HepG2 (cell line): ENCODE data around the gene GRK5. TPM values are rescaled to one million over a fixed set of nuclear protein-coding genes. Genes with fewer than 3 reads are reported as not detected.

Experiments
- ATF1 ChIP-seq: IDR thresholded peaks from 2 replicates; pipeline ENCODE4 v1.6.1; 2016; ENCODE audit warnings: mild to moderate bottlenecking, control low read depth
- BCL6 ChIP-seq: IDR thresholded peaks from 2 replicates; pipeline ENCODE4 v1.6.1; 2016; ENCODE audit warnings: missing genetic modification reagents, missing compliant biosample characterization
- CC2D1A ChIP-seq: sonication (generic); formaldehyde crosslinking; IDR thresholded peaks from 2 replicates; pipeline ENCODE4 v1.8.1; 2023; ENCODE audit warnings: mild to moderate bottlenecking, missing genetic modification reagents
- FIP1L1 ChIP-seq: fragments of 200-400 bp; formaldehyde crosslinking; IDR thresholded peaks from 2 replicates; pipeline ENCODE4 v1.6.1; 2018; ENCODE audit warnings: low read depth, mild to moderate bottlenecking, low read length, moderate library complexity, borderline replicate concordance; ENCODE audit not compliant: insufficient read depth
- FOXM1 ChIP-seq: sonication (generic); formaldehyde crosslinking; IDR thresholded peaks from 2 replicates; pipeline ENCODE4 v1.5.0; 2020; ENCODE audit warnings: missing genetic modification reagents
- GABPA ChIP-seq, 2 experiments: IDR thresholded peaks; 2 replicates each; pipeline ENCODE4 v1.6.1; 2011 to 2016; ENCODE audit warnings: low read depth in 2 of 2, low read length in 1 of 2, missing biosample characterization in 1 of 2, missing genetic modification characterization in 1 of 2
- HNF4A ChIP-seq: sonication (generic); formaldehyde crosslinking; IDR thresholded peaks from 2 replicates; pipeline ENCODE4 v1.4.0; 2020; ENCODE audit warnings: missing genetic modification reagents
- KLF13 ChIP-seq: sonication (generic); formaldehyde crosslinking; IDR thresholded peaks from 2 replicates; pipeline ENCODE4 v1.4.0; 2020; ENCODE audit warnings: mild to moderate bottlenecking, missing genetic modification reagents
- MAF1 ChIP-seq: sonication (generic); formaldehyde crosslinking; IDR thresholded peaks from 2 replicates; pipeline ENCODE4 v1.5.0; 2020; ENCODE audit warnings: missing genetic modification reagents, borderline replicate concordance
- RARA ChIP-seq: IDR thresholded peaks from 2 replicates; pipeline ENCODE4 v1.6.1; 2016; ENCODE audit warnings: missing genetic modification reagents, missing compliant biosample characterization
- SALL2 ChIP-seq: sonication (generic); formaldehyde crosslinking; IDR thresholded peaks from 2 replicates; pipeline ENCODE4 v1.8.1; 2023; ENCODE audit warnings: mild to moderate bottlenecking, missing genetic modification reagents, inconsistent platforms
- ZBTB14 ChIP-seq: sonication (generic); formaldehyde crosslinking; IDR thresholded peaks from 2 replicates; pipeline ENCODE4 v1.4.0; 2020; ENCODE audit warnings: missing genetic modification reagents
- ZMAT3 ChIP-seq: sonication (generic); formaldehyde crosslinking; conservative IDR thresholded peaks from 2 replicates; pipeline ENCODE4 v1.7.0; 2021; ENCODE audit warnings: missing genetic modification reagents
- ZNF235 ChIP-seq: sonication (generic); formaldehyde crosslinking; IDR thresholded peaks from 2 replicates; pipeline ENCODE4 v1.8.1; 2023; ENCODE audit warnings: mild to moderate bottlenecking, missing genetic modification reagents, borderline replicate concordance
- ZNF367 ChIP-seq: sonication (generic); formaldehyde crosslinking; IDR thresholded peaks from 2 replicates; pipeline ENCODE4 v1.4.0; 2020; ENCODE audit warnings: missing genetic modification reagents, borderline replicate concordance
- ZNF414 ChIP-seq: sonication (generic); formaldehyde crosslinking; IDR thresholded peaks from 2 replicates; pipeline ENCODE4 v1.5.0; 2020; ENCODE audit warnings: missing genetic modification reagents
- ZNF772 ChIP-seq: sonication (generic); formaldehyde crosslinking; IDR thresholded peaks from 2 replicates; pipeline ENCODE4 v1.5.0; 2020; ENCODE audit warnings: mild to moderate bottlenecking, missing genetic modification reagents
- ZNF777 ChIP-seq: sonication (generic); formaldehyde crosslinking; IDR thresholded peaks from 2 replicates; pipeline ENCODE4 v1.4.0; 2020; ENCODE audit warnings: missing genetic modification reagents
- ZSCAN21 ChIP-seq: sonication (generic); formaldehyde crosslinking; IDR thresholded peaks from 2 replicates; pipeline ENCODE4 v1.8.0; 2022; ENCODE audit warnings: mild to moderate bottlenecking, missing genetic modification reagents, moderate library complexity, borderline replicate concordance
- polyA plus RNA-seq, 8 experiments: library from polyadenylated mRNA; depleted of rRNA in 3 of 8; stranded (reverse) in 7 of 8; unstranded in 1 of 8; fragments of >200 nt; fragmentation: Illumina TruSeq in 4 of 8; extraction: Trizol in 4 of 8; gene quantifications; 2 replicates each; pipeline versions ENCODE4 v1.2.1 to v1.2.3, GENCODE V29; 2011 to 2016; ENCODE audit warnings: low read depth in 4 of 8, missing spikeins in 1 of 8, mixed read lengths in 1 of 8; ENCODE audit not compliant: insufficient read depth in 1 of 8
- total RNA-seq, 5 experiments: library from RNA; depleted of rRNA; stranded (reverse); fragments of >200 nt; fragmentation: Illumina TruSeq; extraction: Trizol; gene quantifications; 2 replicates each; pipeline ENCODE4 v1.2.3, GENCODE V29; 2016; ENCODE audit warnings: low read depth in 1 of 5
- TF ChIP-seq, protein P1 (sequence below): conservative IDR thresholded peaks from 2 replicates; pipeline ENCODE4 v1.6.1; 2018; ENCODE audit warnings: missing genetic modification reagents
- TF ChIP-seq, protein P2 (sequence below): sonication (generic); formaldehyde crosslinking; IDR thresholded peaks from 2 replicates; pipeline ENCODE4 v1.8.1; 2022; ENCODE audit warnings: low read depth, mild to moderate bottlenecking, missing genetic modification reagents
- TF ChIP-seq, protein P3 (sequence below): sonication (generic); formaldehyde crosslinking; IDR thresholded peaks from 2 replicates; pipeline ENCODE4 v1.5.0; 2020; ENCODE audit warnings: missing genetic modification reagents
- TF ChIP-seq, protein P4 (sequence below): sonication (generic); formaldehyde crosslinking; IDR thresholded peaks from 2 replicates; pipeline ENCODE4 v1.5.0; 2020; ENCODE audit warnings: missing genetic modification reagents, mild to moderate bottlenecking, borderline replicate concordance

Gene GRK5
- total and polyA plus RNA-seq, 2 of the 13 experiments (the other 11 are each of a cell fraction or from before 2014, with no cell fraction given), result 10.4 to 12.6 TPM

DNA sequence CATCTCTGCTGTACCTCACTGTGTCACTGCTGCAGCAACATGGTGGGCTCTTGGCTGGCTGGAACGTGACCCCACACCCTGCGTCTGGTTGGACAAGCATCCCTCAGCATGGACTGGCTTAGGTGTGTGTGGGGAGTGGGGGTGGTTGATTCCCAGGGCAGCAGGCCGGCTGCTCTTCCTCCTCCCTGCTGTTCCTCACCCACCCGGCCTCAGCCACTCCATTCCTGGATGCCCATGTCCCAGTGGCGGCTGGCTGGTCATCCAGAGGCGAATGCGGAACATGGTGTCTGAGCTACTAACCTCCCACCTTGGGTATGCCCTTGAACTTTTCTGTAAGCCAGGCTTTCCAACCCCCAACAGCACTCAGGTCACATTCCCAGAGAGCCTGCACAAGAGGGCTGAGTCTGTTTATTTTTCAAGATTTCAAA, 81.2 kb downstream of the GRK5 start (continued):
- TF ChIP-seq ZNF414 (CRISPR knock-in tag) (no peak), BCL6 (peak; percentile 65), HNF4A (CRISPR knock-in tag) (0 out of 2 replicates have a peak, but pooled peaks have one; percentile 32), ZNF367 (no peak), MAF1 (CRISPR knock-in tag) (no peak), ZNF777 (CRISPR knock-in tag) (no peak), SALL2 (CRISPR knock-in tag) (no peak), ZSCAN21 (CRISPR knock-in tag) (no peak), GABPA (IDR thresholded peaks at IDR 0.05; ENCODE audit: low read depth, low read length) (no peak), GABPA (CRISPR knock-in tag; IDR thresholded peaks at IDR 0.05; ENCODE audit: low read depth) (no peak), ATF1 (CRISPR knock-in tag) (no peak), RARA (CRISPR knock-in tag) (peak; percentile 82), ZMAT3 (CRISPR knock-in tag) (no peak), ZBTB14 (CRISPR knock-in tag) (no peak), FIP1L1 (no peak), ZNF772 (CRISPR knock-in tag) (no peak), FOXM1 (no peak), ZNF235 (no peak), KLF13 (CRISPR knock-in tag) (no peak), CC2D1A (CRISPR knock-in tag) (no peak)
- TF ChIP-seq, protein P1, sequence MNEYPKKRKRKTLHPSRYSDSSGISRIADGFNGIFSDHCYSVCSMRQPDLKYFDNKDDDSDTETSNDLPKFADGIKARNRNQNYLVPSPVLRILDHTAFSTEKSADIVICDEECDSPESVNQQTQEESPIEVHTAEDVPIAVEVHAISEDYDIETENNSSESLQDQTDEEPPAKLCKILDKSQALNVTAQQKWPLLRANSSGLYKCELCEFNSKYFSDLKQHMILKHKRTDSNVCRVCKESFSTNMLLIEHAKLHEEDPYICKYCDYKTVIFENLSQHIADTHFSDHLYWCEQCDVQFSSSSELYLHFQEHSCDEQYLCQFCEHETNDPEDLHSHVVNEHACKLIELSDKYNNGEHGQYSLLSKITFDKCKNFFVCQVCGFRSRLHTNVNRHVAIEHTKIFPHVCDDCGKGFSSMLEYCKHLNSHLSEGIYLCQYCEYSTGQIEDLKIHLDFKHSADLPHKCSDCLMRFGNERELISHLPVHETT, result no peak
- TF ChIP-seq, protein P2, sequence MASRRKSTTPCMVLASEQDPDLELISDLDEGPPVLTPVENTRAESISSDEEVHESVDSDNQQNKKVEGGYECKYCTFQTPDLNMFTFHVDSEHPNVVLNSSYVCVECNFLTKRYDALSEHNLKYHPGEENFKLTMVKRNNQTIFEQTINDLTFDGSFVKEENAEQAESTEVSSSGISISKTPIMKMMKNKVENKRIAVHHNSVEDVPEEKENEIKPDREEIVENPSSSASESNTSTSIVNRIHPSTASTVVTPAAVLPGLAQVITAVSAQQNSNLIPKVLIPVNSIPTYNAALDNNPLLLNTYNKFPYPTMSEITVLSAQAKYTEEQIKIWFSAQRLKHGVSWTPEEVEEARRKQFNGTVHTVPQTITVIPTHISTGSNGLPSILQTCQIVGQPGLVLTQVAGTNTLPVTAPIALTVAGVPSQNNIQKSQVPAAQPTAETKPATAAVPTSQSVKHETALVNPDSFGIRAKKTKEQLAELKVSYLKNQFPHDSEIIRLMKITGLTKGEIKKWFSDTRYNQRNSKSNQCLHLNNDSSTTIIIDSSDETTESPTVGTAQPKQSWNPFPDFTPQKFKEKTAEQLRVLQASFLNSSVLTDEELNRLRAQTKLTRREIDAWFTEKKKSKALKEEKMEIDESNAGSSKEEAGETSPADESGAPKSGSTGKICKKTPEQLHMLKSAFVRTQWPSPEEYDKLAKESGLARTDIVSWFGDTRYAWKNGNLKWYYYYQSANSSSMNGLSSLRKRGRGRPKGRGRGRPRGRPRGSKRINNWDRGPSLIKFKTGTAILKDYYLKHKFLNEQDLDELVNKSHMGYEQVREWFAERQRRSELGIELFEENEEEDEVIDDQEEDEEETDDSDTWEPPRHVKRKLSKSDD, result no peak
- TF ChIP-seq, protein P3, sequence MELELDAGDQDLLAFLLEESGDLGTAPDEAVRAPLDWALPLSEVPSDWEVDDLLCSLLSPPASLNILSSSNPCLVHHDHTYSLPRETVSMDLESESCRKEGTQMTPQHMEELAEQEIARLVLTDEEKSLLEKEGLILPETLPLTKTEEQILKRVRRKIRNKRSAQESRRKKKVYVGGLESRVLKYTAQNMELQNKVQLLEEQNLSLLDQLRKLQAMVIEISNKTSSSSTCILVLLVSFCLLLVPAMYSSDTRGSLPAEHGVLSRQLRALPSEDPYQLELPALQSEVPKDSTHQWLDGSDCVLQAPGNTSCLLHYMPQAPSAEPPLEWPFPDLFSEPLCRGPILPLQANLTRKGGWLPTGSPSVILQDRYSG (CRISPR knock-in tag), result no peak
- TF ChIP-seq, protein P4, sequence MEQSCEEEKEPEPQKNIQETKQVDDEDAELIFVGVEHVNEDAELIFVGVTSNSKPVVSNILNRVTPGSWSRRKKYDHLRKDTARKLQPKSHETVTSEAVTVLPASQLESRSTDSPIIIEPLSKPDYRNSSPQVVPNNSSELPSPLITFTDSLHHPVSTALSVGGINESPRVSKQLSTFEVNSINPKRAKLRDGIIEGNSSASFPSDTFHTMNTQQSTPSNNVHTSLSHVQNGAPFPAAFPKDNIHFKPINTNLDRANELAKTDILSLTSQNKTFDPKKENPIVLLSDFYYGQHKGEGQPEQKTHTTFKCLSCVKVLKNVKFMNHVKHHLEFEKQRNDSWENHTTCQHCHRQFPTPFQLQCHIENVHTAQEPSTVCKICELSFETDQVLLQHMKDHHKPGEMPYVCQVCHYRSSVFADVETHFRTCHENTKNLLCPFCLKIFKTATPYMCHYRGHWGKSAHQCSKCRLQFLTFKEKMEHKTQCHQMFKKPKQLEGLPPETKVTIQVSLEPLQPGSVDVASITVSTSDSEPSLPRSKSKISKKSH (CRISPR knock-in tag), result no peak
